HG03103 (cell line): ENCODE results near the gene SCG5.
"Not testable (repeated sequence)": the region's sequence is repeated elsewhere in the genome, so short reads cannot be mapped to it uniquely, and the experiment has no call there.

Source experiments
- ATAC-seq: cut with Tn5 transposase; IDR thresholded peaks from one replicate; pipeline ENCODE4 v1.9.1; 2021; ENCODE audit warnings: low read depth; ENCODE audit not compliant: unreplicated experiment

Gene SCG5, protein sequence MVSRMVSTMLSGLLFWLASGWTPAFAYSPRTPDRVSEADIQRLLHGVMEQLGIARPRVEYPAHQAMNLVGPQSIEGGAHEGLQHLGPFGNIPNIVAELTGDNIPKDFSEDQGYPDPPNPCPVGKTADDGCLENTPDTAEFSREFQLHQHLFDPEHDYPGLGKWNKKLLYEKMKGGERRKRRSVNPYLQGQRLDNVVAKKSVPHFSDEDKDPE

DNA sequence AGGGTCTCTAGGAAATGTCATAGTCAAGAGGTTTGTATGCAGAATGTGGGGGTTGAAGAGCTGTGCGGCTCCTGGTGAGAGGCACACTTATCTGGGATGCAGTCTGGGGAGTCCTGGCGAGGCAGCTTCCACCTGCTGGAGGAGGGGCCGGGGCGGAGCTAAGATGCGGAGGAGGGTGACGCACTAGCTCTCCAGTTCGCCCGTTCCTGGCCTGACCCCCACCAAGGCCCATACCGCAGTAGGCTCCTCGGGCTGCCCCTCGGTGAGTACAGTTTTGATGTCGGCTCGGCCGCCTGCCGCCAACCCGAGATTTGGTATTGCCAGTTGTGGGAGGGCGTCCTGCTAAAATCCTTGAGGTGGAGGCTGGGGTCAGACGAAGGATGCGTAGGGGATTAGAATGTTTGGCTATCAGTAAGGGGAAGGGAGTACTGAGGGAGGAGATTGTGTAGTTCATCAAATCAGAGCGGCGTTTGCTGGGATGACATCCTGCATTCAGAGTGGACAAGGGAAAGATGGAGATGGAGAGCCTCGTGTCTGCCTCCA lies at the start of gene SCG5:
TSS of gene SCG5 (plus strand) at position 194 of the 543 bp plus-strand sequence. CDS start 1,883 bp downstream, outside the sequence.
- no peak for ATAC-seq

- ATAC-seq = not testable (repeated sequence)
Observed at GRCh38 chr15:32593151-32593550, 48.4 kb upstream of the SCG5 start, which contains the start of gene GOLGA8N. TSS of gene GOLGA8N (plus strand) at chr15:32593456.

DNA sequence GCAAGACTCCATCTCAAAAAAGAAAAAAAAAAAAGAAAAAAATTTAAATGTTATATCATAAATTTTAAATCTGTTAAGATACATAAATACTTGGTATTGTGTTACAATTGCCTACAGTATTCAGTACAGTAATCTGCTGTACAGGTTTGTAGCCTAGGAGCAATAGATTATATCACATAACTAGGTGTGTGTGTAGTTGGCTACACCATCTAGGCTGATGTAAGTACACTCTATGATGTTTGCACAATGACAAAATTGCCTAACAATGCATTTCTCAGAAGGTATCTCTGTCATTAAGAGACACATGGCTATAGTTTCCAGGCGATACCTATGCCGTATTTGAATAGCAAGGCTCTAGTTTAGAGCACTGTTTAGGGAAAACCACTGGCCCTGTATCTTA lies 32.0 kb upstream of the SCG5 start:
- not testable (repeated sequence) for ATAC-seq

DNA sequence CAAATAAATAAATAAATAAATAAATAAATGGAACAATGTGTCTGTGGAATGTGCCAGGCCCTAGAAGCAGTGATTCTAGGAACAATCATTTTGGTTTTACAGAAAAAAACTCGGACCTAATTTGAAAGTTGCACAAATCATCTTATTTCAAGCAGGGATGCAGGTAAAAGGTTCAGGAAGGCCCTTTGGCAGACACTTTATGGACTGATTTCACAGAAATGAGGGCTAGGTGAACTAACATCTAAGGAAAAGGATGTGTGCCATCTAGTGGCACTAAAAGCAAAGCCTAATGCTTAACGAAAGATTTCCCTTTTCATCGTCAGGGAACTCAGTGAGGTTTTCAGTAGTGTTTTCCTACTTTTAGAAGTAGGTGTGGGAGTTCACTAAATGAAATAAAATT lies 30.8 kb upstream of the SCG5 start:
- not testable (repeated sequence) for ATAC-seq

DNA sequence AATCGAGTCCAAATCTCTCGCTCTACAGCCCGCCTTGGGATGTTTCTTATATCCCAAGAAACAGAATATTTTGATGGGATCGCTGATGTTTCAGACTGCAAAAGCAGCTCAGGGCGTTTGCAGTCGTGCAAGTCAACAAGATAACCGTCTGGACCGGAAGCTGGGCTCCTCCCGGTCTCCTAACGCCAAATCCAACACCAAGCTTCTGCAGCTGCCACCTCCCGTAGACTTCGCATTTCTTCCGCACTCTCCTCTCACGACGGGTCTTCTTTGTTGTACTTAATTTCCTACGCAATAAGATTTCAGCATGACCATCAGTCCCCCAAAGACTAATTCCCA lies 26.8 kb upstream of the SCG5 start:
- ATAC-seq = not testable (repeated sequence)

DNA sequence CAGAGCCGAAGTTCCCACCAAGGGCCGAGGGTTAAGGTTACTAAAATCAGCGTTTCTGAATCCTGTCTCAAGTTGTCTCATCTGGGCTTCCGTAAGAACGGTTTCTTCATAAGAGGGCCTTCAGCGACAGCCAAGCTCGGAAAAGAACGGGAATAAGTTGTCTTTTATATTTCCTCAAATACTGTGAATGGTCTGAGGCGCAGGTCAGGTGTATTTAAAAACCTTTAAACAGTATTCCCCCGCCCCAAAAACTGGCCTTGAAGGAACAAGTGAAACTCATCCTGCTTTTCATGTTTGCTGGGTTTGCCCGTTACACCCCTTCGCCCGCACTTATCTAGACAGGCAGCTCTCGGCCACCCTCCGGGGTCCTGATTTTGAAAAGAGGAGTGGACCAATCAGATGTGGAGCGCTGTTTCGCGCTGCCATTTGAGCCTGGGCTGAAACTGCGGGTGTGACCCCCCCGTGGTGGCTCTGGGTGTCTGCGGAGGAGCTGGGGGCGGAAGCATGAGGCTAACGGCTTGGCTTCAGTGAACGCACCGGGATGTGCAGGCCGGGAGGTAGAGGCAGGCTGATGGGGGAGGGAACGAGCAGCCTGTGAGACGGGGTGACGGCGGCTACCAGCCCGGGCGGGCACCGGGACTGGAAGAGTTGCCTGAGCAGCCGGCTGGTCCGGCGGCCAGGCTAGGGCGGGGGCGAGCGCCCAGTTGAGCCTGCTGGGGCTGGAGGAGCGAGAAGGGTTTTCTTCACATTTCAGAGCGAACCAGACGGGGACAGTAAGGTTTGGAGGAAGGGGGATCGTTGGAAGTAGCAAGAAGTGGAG lies 26.2 kb upstream of the SCG5 start, which contains the start of gene ARHGAP11A:
TSS of gene ARHGAP11A (plus strand) at position 454 of the 820 bp plus-strand sequence. CDS start 708 bp downstream, outside the sequence.
- ATAC-seq = peak; percentile 62

DNA sequence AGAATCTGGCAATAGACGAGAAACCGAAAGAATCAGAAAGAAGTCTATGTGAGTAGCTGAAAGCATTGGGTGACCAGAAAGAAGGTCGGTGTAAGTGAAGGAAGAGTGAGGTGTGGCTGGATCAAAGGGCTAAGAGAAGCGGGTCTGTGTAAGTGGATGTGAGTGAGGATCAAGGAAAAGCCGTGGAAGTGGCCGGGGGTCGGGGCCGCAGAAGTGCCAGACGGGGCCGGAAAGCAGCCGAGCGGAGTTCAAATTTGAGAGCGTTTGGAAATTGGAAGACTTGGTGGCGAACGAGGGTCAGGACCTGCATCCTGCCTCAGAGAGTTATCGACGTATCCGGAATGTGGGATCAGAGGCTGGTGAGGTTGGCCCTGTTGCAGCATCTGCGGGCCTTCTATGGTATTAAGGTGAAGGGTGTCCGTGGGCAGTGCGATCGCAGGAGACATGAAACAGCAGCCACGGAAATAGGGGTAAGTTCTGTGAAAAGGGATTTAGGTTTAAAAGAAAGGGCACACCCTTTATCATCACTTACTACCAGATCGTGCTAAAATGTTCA lies 25.6 kb upstream of the SCG5 start:
- peak; percentile 5 for ATAC-seq

GRCh38 chr15:32636410-32636809 lies 5.1 kb upstream of the SCG5 start:
- ATAC-seq = no peak

DNA sequence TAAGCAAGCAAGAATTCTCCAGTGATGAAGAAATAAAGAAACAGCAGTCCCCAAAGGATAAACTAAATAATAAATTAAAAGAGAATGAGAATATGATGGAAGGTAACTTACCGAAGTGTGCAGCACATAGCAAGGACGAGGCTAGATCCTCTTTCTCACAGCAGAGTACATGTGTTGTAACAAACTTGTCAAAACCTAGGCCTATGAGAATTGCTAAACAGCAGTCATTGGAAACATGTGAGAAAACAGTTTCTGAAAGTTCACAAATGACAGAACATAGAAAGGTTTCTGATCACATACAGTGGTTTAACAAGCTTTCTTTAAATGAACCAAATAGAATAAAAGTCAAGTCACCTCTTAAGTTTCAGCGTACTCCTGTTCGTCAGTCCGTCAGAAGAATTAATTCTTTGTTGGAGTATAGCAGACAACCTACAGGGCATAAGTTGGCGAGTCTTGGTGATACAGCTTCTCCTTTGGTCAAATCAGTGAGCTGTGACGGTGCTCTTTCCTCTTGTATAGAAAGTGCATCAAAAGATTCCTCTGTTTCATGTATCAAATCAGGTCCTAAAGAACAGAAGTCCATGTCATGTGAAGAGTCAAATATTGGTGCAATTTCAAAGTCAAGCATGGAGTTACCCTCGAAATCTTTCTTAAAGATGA lies 4.5 kb upstream of the SCG5 start:
- ATAC-seq = no peak

- ATAC-seq = no peak
Observed at GRCh38 chr15:32637704-32638103, 3.8 kb upstream of the SCG5 start.

- ATAC-seq = no peak
Observed at GRCh38 chr15:32642667-32643435, 1.3 kb downstream of the SCG5 start.

- no peak for ATAC-seq
Observed at GRCh38 chr15:32643907-32644445, 2.5 kb downstream of the SCG5 start.

DNA sequence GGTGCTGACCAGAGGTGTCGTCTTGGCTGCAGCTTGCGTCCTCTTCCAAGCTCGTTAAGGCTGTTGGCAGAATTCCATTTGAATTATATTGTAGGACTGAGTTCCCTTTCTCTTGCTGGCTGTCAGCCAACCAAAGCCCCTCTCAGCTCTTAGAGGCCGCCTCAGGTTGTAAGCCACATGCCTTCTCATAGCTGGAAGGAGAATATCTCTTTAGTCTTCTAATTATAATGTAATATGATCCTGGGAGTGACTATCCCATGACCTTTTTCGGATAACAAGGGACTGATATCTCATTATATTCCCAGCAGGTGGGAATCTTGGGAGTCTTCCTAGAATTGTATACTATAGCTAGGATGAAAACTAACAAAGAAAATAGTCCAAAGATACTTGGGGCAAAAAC lies 4.8 kb downstream of the SCG5 start:
- no peak for ATAC-seq

DNA sequence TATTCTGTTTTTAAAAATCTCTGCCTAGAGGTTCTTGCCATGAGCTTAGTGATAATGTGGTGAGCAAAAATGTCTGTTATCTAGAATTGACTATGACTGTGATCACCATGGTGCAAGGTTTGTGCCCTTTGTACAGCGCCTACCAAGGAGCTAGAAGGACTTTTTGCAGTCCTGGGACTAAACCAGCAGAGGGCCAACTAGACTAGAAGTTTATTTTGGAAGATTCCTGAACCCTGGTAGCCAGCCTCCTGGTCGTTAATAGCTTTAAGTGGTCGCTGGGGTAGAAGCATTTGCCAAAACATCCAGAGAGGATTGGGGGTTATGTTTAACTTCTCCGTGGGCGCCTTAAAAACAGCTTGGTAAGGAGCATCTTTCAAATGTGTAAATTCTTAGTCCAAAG lies 7.8 kb downstream of the SCG5 start:
- no peak for ATAC-seq

- ATAC-seq = peak; percentile 84
Observed at GRCh38 chr15:32651229-32651837, 9.8 kb downstream of the SCG5 start.

GRCh38 chr15:32652178-32652577 lies 10.7 kb downstream of the SCG5 start:
- ATAC-seq = no peak

GRCh38 chr15:32656091-32656490 lies 14.6 kb downstream of the SCG5 start:
- ATAC-seq = no peak

GRCh38 chr15:32656496-32656895 lies 15.0 kb downstream of the SCG5 start:
- no peak for ATAC-seq

GRCh38 chr15:32657198-32657883 lies 15.8 kb downstream of the SCG5 start:
- ATAC-seq = no peak
